ENCODE results near the gene LARGE1.

Gene LARGE1

GRCh38 chr22:33242078-33242477 lies 678.2 kb downstream of the LARGE1 start:
- intact Hi-C loops (cut with DNase I): no loop called here

DNA sequence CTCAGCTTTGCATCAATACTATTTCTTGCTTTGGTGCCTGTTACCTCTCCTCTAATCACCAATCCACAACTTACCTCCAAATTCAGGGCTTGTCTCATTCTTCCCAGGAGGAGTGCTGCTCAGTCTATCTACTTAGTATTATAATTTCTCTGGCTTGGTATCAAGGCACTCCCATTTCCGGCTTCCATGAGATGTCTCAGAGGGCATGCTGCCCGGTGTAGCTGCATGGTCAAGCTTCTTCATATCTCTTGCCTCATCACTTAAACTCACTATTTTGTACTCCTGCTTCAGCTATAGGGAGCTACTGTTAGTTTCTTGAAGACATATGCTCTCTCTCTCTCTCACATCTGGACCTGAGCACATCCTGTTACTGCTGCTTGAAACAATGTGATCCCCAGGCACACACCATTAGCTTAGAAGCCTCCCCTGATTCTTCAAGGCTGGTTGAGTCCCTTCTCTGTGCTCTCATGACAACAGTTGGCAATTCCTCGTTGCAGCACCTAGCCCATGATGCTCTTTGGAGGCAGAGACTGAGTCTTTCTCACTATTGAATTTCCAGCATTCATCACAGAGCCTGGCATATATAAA lies 679.3 kb downstream of the LARGE1 start:
- no peak for DNase-seq
- intact Hi-C loops (cut with DNase I): no loop called here

More at GRCh38 chr22:33242078-33242477, 678.2 kb downstream of the LARGE1 start:
- DNase-seq: no peak

- intact Hi-C loops (cut with DNase I): no loop called here
- DNase-seq: no peak
Observed at GRCh38 chr22:33232071-33232470, 688.2 kb downstream of the LARGE1 start.

- no peak for DNase-seq
- intact Hi-C loops (cut with DNase I): no loop called here
Observed at GRCh38 chr22:33227791-33228190, 692.5 kb downstream of the LARGE1 start.

GRCh38 chr22:33224841-33225240 lies 695.4 kb downstream of the LARGE1 start:
- intact Hi-C loops (cut with DNase I): no loop called here
- no peak for DNase-seq

Data from posterior cingulate gyrus (tissue), 11 donors.